Activated CD4-positive, alpha-beta T cell treated with anti-CD3 and anti-CD28 coated beads, Interleukin-2, amount 50 U/mL, for 48 hours (primary cell): ENCODE data around the gene COPZ2.
"Not testable (repeated sequence)": the region's sequence is repeated elsewhere in the genome, so short reads cannot be mapped to it uniquely, and the experiment has no call there.

ENCODE experiments used
- DNase-seq, 2 experiments: peaks; one replicate each; pipeline ENCODE4 v3.0.0-alpha.2; 2020

COPZ2 gene, protein sequence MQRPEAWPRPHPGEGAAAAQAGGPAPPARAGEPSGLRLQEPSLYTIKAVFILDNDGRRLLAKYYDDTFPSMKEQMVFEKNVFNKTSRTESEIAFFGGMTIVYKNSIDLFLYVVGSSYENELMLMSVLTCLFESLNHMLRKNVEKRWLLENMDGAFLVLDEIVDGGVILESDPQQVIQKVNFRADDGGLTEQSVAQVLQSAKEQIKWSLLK

GRCh38 chr17:48037036-48037837 lies at the start of gene COPZ2:
COPZ2 (minus strand) TSS chr17:48037797; CDS start chr17:48037777, 20 bp downstream.
- peak; percentile 68 to 74 for DNase-seq

GRCh38 chr17:48084932-48085331 lies 47.3 kb upstream of the COPZ2 start:
- DNase-seq: no peak

DNA sequence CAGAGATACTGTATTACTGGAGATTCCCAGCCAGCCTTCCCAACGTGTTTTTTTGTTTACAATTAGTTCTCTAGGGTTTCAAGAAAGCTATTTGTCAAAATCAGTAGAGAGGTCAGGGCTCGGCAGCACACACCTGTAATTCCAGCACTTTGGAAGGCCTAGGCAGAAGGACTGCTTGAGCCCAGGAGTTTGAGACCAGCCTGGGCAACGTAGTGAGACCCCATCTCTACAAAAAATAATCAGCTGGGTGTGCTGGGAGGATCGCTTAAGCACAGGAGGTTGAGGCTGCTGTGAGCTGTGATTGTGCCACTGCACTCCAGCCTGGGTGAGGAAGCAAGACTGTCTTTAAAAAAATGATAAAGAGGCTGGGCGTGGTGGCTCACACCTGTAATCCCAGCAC lies 44.3 kb upstream of the COPZ2 start:
- no peak for DNase-seq

DNA sequence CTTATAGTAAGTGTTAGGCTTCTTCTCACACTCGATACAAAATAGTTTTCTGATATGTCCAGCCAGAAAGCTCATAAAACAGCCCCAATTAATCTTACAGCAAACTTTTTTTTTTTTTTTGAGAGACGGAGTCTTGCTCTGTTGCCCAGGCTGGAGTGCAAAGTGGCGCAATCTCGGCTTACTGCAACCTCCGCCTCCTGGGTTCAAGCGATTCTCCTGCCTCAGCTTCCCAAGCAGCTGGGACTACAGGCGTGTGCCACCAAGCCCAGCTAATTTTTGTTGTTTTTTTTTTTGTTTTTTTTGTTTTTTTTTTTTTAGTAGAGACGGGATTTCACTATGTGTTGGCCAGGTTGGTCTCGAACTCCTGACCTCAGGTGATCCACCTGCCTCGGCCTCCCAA lies 39.6 kb upstream of the COPZ2 start:
- DNase-seq: not testable (repeated sequence)

GRCh38 chr17:48074322-48075081 lies 36.9 kb upstream of the COPZ2 start:
- DNase-seq: peak; percentile 80 to 84

- not testable (repeated sequence) for DNase-seq
These were observed 36.0 kb upstream of the COPZ2 start for GRCh38 chr17:48073566-48074094.

GRCh38 chr17:48072811-48073210 lies 35.2 kb upstream of the COPZ2 start:
- DNase-seq: not testable (repeated sequence)

- no peak for DNase-seq
These were observed 34.1 kb upstream of the COPZ2 start for GRCh38 chr17:48071654-48072053.

DNA sequence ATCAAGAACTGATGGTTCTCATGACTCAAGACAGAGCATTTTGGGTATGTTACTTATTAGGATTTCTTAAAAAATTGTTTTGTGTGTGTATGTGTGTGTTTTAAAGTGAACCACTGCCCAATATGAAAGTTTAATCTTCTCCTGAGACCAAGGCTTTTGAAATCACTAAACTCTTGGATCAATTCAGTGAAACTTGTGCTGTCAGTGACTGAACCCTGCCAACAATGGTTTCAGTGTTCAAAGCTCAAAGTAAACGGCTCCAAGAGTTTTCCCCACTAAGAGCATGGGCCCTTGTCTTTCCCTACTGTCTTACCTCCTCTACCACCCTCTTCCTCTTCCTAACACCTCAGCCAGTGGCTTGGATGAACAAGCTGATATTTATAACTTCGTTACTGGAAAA lies 32.6 kb upstream of the COPZ2 start:
- DNase-seq: no peak

DNA sequence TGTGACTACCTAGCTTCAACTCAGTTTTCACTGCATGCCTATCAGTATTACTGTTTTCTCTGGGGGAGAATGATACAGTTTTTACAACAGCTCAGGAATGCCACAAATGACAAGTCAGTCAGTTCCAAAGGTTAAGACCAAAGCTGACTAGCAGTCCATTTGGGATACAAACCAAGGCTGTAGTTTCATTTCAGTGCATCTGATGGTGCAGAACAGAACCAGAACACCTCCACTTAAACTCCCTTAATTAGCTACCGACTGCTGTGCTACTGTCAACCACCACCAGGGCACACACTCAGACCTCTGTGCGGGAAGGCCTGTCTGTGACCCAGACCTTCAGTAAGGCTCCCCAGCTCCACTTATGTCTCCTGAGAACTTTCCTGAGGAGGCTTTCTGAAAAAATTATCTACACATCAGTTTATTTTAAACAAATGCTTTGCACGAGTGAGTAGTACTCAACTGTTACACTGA lies 30.9 kb upstream of the COPZ2 start:
- DNase-seq: no peak

DNA sequence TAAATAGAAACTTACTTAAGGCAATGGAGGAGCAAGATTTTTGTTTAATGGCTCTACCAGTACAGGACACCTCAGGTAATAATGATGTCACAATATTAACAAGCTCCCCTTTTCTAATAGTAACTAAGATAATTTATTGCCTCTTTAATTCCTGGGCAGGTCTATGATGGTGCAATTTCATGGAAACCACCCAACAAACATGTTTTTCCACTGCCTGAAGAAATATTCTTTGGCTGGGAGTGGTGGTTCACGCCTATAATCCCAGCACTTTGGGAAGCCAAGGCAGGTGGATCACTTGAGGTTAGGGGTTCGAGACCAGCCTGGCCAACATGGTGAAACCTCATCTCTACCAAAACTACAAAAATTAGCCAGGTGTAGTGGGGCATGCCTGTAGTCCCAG lies 30.2 kb upstream of the COPZ2 start:
- not testable (repeated sequence) for DNase-seq

GRCh38 chr17:48067245-48067644 lies 29.6 kb upstream of the COPZ2 start:
- no peak for DNase-seq

DNA sequence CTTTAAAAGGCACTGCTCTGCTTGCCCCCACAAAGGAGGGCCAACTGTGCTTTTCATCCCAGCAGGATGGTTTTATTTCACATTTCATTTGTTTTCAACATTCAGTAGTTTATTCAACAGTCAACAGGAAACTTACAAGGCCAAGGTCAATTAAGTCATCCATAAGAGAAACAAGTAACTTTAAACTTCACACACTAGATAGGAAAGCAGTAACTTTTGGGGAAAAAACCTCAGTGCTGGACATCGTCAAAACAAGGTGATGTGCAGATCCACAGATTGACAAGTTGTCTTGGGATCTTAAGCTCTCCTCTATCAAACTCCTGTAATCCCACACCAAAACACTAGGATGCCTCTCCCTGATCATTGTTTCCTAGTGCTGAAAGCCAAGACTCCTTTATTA lies 29.1 kb upstream of the COPZ2 start:
- DNase-seq: no peak

DNA sequence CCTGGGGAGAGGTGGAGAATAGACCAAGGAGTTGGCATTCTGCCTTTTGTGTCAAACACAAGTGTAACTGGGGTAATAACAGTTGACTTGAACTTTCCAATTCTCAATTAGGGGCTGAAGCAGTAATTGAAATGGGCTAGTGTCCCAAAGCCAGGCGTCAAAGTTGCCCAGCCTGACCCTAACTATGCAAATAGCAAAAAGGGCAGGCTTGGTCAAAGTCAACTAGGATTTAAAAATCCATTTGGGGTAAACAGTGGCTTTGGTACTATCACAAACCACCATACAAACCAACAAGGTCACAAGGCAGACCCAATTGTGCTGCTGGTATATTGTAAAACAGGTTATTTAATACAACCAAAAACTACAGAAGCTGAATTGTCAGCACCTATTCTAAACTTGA lies 28.6 kb upstream of the COPZ2 start:
- no peak for DNase-seq

- DNase-seq: no peak
These were observed 27.0 kb upstream of the COPZ2 start for GRCh38 chr17:48064638-48065037.

DNA sequence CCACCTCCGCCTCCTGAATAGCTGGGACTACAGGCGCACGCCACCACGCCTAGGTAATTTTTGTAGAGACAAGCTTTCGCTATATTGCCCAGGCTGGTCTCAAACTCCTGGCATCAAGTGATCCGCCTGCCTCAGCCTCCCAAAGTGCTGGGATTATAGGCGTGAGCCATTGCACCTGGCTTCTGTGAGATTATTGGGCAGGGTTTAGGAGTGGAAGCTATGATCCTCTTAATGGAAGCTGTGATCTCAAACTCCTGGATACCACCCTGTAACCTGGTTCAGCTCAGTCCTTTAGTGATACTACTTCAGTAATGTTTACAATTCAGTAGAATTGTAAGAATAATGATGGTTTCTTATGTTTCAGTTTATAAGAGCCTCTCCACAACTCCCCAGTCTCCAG lies 24.7 kb upstream of the COPZ2 start:
- no peak for DNase-seq

DNA sequence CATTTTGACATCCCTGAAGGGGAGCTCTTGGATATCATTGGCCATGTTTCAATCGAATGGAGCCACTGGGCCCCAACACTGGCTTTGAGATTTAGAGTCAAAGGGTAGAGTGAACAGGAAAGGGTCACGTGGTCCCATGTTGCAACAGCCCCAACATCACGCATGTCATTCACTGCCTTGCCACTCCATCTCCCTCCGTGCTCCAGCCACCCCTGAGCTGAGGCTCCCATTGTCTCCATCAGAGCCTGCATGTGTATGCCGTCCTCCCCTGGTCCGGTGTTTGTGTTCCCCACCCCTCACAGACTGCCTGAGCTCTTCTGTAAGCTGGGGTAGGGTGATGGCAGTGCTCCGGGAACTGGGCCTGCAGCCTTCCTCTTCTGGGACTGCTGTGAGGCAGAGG lies 22.7 kb upstream of the COPZ2 start:
- no peak for DNase-seq

GRCh38 chr17:48059125-48059668 lies 21.6 kb upstream of the COPZ2 start:
- DNase-seq: no peak

GRCh38 chr17:48058393-48059124 lies 21.0 kb upstream of the COPZ2 start:
- DNase-seq: no peak

- DNase-seq: no peak
These were observed 20.0 kb upstream of the COPZ2 start for GRCh38 chr17:48057626-48058025.

DNA sequence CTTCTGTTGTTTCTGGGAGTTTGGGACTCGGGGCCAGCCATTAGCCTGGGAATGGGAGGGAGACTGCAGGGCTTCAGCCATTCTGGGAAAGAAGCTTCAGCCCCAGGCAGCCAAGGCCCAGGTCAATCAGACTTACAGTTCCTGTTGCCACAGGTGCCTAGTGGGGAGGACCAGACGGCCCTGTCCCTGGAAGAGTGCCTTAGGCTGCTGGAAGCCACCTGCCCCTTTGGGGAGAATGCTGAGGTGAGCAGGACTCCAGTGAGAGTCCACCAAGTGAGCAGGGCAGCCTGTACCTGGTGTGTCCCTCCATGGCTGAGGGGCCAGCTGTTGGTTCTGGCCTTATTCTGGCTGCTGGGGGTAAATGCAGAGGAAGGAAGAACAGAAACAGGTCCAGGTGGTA lies 19.3 kb upstream of the COPZ2 start:
- DNase-seq: no peak

DNA sequence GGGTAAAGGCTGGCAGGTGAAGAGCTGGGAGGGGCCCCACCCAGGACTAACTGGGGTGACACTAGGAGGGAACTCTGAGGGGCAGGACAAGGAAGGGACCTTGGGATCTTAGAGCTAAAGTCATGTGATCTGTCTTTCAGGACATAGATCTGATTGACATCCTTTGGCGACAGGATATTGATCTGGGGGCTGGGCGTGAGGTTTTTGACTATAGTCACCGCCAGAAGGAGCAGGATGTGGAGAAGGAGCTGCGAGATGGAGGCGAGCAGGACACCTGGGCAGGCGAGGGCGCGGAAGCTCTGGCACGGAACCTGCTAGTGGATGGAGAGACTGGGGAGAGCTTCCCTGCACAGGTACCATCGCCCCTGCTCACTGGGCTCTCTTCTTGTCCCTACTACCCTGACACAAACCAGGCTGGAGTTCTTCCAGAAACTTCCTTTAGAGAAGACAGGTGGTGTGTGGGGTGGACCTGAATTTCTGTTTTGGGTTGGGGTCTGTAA lies 18.7 kb upstream of the COPZ2 start:
- DNase-seq: no peak
